Spinal cord (tissue), 10 donors: ENCODE results near the gene UGT2B7. TPM values are rescaled to one million over a fixed set of nuclear protein-coding genes. Genes with fewer than 3 reads are reported as not detected.

ENCODE experiments used
- DNase-seq, 6 donors: peaks; one replicate each; pipeline versions ENCODE4 v3.0.0 to v3.0.0-alpha.2; 2013 to 2015; ENCODE audit warnings: low spot score in 6 of 6, low read depth in 4 of 6
- H3K27ac ChIP-seq: one replicate; pipeline ENCODE4 v1.5.1; 2013; ENCODE audit warnings: low read depth, low read length, control low read depth
- H3K27me3 ChIP-seq: one replicate; pipeline ENCODE4 v1.6.1; 2013; ENCODE audit warnings: low read length; ENCODE audit not compliant: control insufficient read depth, insufficient read depth
- H3K36me3 ChIP-seq: one replicate; pipeline ENCODE4 v1.6.1; 2013; ENCODE audit warnings: low read length; ENCODE audit not compliant: control insufficient read depth, insufficient read depth
- H3K4me1 ChIP-seq: one replicate; pipeline ENCODE4 v1.6.1; 2013; ENCODE audit warnings: low read length; ENCODE audit not compliant: control insufficient read depth, insufficient read depth
- H3K4me3 ChIP-seq: one replicate; pipeline ENCODE4 v1.5.1; 2013; ENCODE audit warnings: low read depth, low read length, control low read depth
- H3K9me3 ChIP-seq: one replicate; pipeline ENCODE4 v1.6.1; 2013; ENCODE audit warnings: low read length; ENCODE audit not compliant: control insufficient read depth, insufficient read depth
- WGBS: methylation state at CpG from one replicate; pipeline ENCODE4 v1.1.5; 2013; ENCODE audit warnings: missing lambda C conversion rate; ENCODE audit not compliant: insufficient coverage; 5-methylcytosine and 5-hydroxymethylcytosine counted together
- polyA plus RNA-seq, 2 donors: library from polyadenylated mRNA; unstranded; fragments of 120-200 nt; gene quantifications; one replicate each; pipeline ENCODE4 v1.2.1, GENCODE V29; 2013; ENCODE audit not compliant: insufficient read length in 2 of 2
- total RNA-seq, 2 donors: library from RNA; depleted of rRNA in 1 of 2; stranded (reverse); fragments of 120-200 nt in 1 of 2; fragments of >200 nt in 1 of 2; gene quantifications; one replicate each; pipeline versions ENCODE4 v1.2.3 to v1.2.4, GENCODE V29; 2013 to 2014
- donor health status: healthy.

The UGT2B7 gene
- total and polyA plus RNA-seq, 4 donors: 0.20 to 0.84 (median 0.32) TPM; not detected in 1

GRCh38 chr4:69133993-69134392, 37.7 kb downstream of the UGT2B7 start:
- no peaks in the 10 kb centered on the region for H3K27me3 ChIP-seq
- DNase-seq: no peak
- no peaks in the 10 kb centered on the region for H3K36me3 ChIP-seq
- no peaks in the 10 kb centered on the region for H3K9me3 ChIP-seq
- no peak overlapping the region for H3K4me3 ChIP-seq
- no peak overlapping the region for H3K27ac ChIP-seq
- no peaks in the 10 kb centered on the region for H3K4me1 ChIP-seq

GRCh38 chr4:69134471-69134870, 38.2 kb downstream of the UGT2B7 start:
- no peaks in the 10 kb centered on the region for H3K4me1 ChIP-seq
- no peak overlapping the region for H3K27ac ChIP-seq
- H3K36me3 ChIP-seq: no peaks in the 10 kb centered on the region
- no peak for DNase-seq
- H3K4me3 ChIP-seq: no peak overlapping the region
- no peaks in the 10 kb centered on the region for H3K27me3 ChIP-seq
- no peaks in the 10 kb centered on the region for H3K9me3 ChIP-seq
- WGBS: 100% methylated on average over 2 of the region's 4 CpGs

GRCh38 chr4:69141320-69141719, 45.0 kb downstream of the UGT2B7 start:
- no peak overlapping the region for H3K27ac ChIP-seq
- H3K27me3 ChIP-seq: no peaks in the 10 kb centered on the region
- DNase-seq: no peak
- H3K9me3 ChIP-seq: no peaks in the 10 kb centered on the region
- WGBS: no CpG with 5 or more reads among the region's 2 CpGs
- no peak overlapping the region for H3K4me3 ChIP-seq
- no peaks in the 10 kb centered on the region for H3K36me3 ChIP-seq
- no peaks in the 10 kb centered on the region for H3K4me1 ChIP-seq

- H3K4me3 ChIP-seq: no peak overlapping the region
- no peaks in the 10 kb centered on the region for H3K9me3 ChIP-seq
- H3K27ac ChIP-seq: no peak overlapping the region
- peak in 1 of 6 donors; percentile 7 for DNase-seq
- H3K4me1 ChIP-seq: no peaks in the 10 kb centered on the region
- WGBS: no CpG with 5 or more reads among the region's 4 CpGs
- no peaks in the 10 kb centered on the region for H3K27me3 ChIP-seq
- no peaks in the 10 kb centered on the region for H3K36me3 ChIP-seq
Measured at GRCh38 chr4:69147334-69147733, 51.1 kb downstream of the UGT2B7 start.

- H3K4me1 ChIP-seq: no peaks in the 10 kb centered on the region
- H3K36me3 ChIP-seq: no peaks in the 10 kb centered on the region
- H3K27ac ChIP-seq: no peak overlapping the region
- no CpG with 5 or more reads among the region's 4 CpGs for WGBS
- H3K4me3 ChIP-seq: no peak overlapping the region
- H3K27me3 ChIP-seq: no peaks in the 10 kb centered on the region
- no peak for DNase-seq
- H3K9me3 ChIP-seq: no peaks in the 10 kb centered on the region
Measured at GRCh38 chr4:69154021-69154420, 57.7 kb downstream of the UGT2B7 start.

- H3K27ac ChIP-seq: no peak overlapping the region
- H3K27me3 ChIP-seq: no peaks in the 10 kb centered on the region
- no peaks in the 10 kb centered on the region for H3K36me3 ChIP-seq
- H3K9me3 ChIP-seq: no peaks in the 10 kb centered on the region
- no peak for DNase-seq
- H3K4me3 ChIP-seq: no peak overlapping the region
- WGBS: 78% methylated on average over 2 of the region's 2 CpGs
- H3K4me1 ChIP-seq: no peaks in the 10 kb centered on the region
Measured at GRCh38 chr4:69156913-69157312, 60.6 kb downstream of the UGT2B7 start.

Other genes starting within 250 kb of the UGT2B7 start
- gene UGT2A3, start 144.7 kb upstream of the UGT2B7 start, total RNA-seq: not detected
- under 1 TPM; 0.21 to 0.29 TPM for gene UGT2A3, start 144.7 kb upstream of the UGT2B7 start, polyA plus RNA-seq
- gene UGT2B11, start 118.3 kb downstream of the UGT2B7 start, total RNA-seq: under 1 TPM in 1 of 2 donors, not detected in 1; 0.33 TPM
- gene UGT2B11, start 118.3 kb downstream of the UGT2B7 start, polyA plus RNA-seq: under 1 TPM in 1 of 2 donors, not detected in 1; 0.30 TPM
- not detected for gene UGT2B28, start 184.0 kb downstream of the UGT2B7 start, total RNA-seq
- not detected for gene UGT2B28, start 184.0 kb downstream of the UGT2B7 start, polyA plus RNA-seq